GM18502 (cell line): ENCODE results near the gene MTG1.
"Not testable (repeated sequence)": the region's sequence is repeated elsewhere in the genome, so short reads cannot be mapped to it uniquely, and the experiment has no call there.

Source experiments
- ATAC-seq: cut with Tn5 transposase; IDR thresholded peaks from one replicate; pipeline ENCODE4 v1.9.1; 2021; ENCODE audit warnings: mild to moderate bottlenecking; ENCODE audit not compliant: unreplicated experiment, poor library complexity

The MTG1 gene

DNA sequence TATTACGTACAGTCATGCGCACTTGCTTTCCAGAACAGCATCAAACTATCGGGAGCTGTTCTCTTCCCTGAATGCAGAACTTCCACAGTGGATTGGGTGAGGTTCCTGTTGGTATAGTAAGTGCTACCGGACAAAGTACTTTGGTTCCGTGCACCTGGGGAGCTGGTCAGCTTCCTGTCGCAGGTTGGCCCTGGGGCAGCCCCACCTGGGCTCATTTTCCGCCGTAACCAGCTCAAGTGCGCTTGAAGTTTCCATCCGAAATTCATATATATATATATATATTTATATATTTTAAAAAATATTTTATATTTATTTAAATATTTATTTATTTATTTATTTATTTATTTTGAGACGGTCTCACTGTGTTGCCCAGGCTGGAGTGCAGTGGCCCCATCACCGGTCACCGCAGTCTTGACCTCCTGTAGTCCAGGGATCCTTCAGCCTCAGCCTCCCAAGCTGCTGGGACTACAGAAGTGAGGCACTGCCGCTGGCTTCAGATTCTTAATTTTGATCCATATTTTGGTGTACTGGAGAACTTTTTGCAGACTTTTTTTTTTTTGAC, 66.3 kb downstream of the MTG1 start:
- ATAC-seq, result no peak

DNA sequence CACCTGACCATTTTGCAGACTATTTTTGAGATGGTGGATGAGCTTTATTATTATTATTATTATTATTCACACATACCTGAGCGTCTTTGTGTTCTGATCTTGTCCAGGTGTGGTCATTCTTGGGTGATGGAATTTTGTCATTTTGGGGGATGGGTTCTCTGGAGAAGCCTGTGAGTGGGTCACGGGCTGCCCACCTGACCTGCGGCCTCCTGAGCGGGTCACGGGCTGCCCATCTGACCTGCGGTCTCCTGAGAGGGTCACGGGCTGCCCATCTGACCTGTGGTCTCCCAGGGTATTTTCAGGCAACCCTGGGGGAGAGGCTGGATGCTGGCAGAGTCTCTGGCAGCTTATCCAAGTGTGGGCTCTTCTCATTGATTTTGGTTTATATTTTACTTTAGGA, 67.1 kb downstream of the MTG1 start:
- ATAC-seq, result no peak

DNA sequence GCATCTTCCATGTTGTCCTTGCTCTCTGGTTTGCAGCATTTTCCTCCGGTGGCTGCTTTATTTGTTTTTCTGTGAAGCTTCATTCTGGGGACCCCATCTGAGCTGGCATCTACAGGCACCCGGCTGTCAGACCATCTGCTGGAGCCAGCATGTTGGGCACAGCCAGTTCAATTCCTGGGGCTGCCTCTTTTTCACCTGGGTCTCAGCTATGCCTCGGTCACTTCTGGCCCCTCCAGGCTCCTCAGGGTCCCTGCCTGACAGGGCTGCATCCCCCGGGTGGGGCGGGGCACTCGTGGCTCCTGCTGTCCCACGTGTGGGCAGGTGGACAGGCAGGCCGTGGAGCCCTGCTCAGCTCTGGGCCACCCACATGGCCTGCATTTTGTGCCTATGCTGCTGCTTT, 67.9 kb downstream of the MTG1 start:
- ATAC-seq, result no peak

GRCh38 chr10:133462512-133463305, 68.8 kb downstream of the MTG1 start:
- no peak for ATAC-seq

- no peak for ATAC-seq
Observed at GRCh38 chr10:133464582-133465031, 70.7 kb downstream of the MTG1 start.

GRCh38 chr10:133465191-133465949, 71.4 kb downstream of the MTG1 start:
- no peak for ATAC-seq

- no peak for ATAC-seq
Observed at GRCh38 chr10:133465950-133466474, 72.1 kb downstream of the MTG1 start.

DNA sequence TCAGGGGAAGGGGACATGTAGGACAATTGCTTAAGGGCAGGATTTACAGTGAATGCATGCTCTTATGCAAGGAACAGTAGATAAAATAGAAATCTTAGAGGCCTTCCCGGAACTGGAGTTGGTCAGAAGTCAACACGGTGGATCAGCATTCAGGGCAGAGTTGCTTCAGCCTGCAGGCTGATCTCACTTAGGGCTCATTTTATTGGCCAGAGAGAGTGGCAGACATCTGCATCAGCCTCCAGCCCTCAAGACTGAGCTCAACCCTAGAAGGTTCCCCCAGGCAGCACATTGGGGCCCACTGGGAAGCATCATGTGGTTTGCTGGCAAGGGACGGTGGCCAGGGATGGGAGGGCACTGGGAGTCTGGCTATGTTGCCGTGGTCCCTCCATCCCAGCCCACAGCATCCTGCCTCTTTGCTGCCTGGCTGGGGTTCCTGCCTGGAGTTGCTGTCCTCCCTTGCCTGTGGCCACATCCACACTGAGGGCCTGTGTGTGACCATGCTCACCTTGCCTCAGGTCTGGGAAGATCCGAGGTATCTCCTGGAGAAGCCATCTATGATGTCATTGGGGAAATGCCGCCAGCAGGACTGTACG, 72.8 kb downstream of the MTG1 start:
- ATAC-seq, result no peak

GRCh38 chr10:133467286-133467911, 73.4 kb downstream of the MTG1 start:
- ATAC-seq, result no peak

DNA sequence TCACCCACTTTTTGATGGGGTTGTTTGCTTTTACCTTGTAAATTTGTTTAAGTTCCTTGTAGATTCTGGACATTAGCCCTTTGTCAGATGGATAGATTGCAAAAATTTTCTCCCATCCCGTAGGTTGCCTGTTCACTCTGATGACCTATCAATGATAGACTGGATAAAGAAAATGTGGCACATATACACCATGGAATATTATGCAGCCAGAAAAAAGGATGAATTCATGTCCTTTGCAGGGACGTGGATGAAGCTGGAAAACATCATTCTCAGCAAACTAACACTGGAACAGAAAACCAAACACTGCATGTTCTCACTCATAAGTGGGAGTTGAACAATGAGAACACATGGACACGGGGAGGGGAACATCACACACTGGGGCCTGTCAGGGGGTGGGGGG, 75.2 kb downstream of the MTG1 start:
- not testable (repeated sequence) for ATAC-seq

- ATAC-seq, result no peak
Observed at GRCh38 chr10:133471300-133472109, 77.5 kb downstream of the MTG1 start.
